Body of pancreas (tissue), 4 donors: ENCODE data around the gene CDK18. TPM values are rescaled to one million over a fixed set of nuclear protein-coding genes. Genes with fewer than 3 reads are reported as not detected.
A peak's percentile ranks its signal among the peaks of the same experiment; 100 is the strongest.
"Not testable (repeated sequence)": the region's sequence is repeated elsewhere in the genome, so short reads cannot be mapped to it uniquely, and the experiment has no call there.

Experiments
- ATAC-seq: fragments of 150-250 bp; one replicate; pipeline ENCODE4 v1.9.1; 2016
- DNase-seq, 4 donors: peaks; one replicate each; pipeline ENCODE4 v3.0.0-alpha.2; 2019
- H3K27ac ChIP-seq, 4 donors: fragments of 200-600 bp; sonication (generic); 1 replicate in 3 of 4; 2 replicates in 1 of 4; pipeline versions ENCODE4 v1.5.1 to v1.6.1; 2016 to 2019; ENCODE audit warnings: mild to moderate bottlenecking in 1 of 4, mixed read lengths in 1 of 4, moderate library complexity in 1 of 4
- H3K27me3 ChIP-seq, 2 donors: fragments of 200-600 bp; sonication (generic); one replicate each; pipeline ENCODE4 v1.6.0; 2016; ENCODE audit warnings: mild to moderate bottlenecking in 1 of 2
- H3K36me3 ChIP-seq, 2 donors: fragments of 200-600 bp; sonication (generic); replicated peaks in 1 of 2; 2 replicates each; pipeline ENCODE4 v1.5.1; 2016; ENCODE audit warnings: low read depth in 2 of 2; ENCODE audit not compliant: insufficient read depth in 1 of 2
- H3K4me1 ChIP-seq: fragments of 200-600 bp; sonication (generic); one replicate; pipeline ENCODE4 v1.6.0; 2016
- H3K4me3 ChIP-seq, 2 donors: fragments of 200-600 bp; sonication (generic); 1 replicate in 1 of 2; 2 replicates in 1 of 2; pipeline ENCODE4 v1.5.1; 2016 to 2019
- H3K9me3 ChIP-seq, 3 donors: fragments of 200-600 bp; sonication (generic); 1 replicate in 2 of 3; 2 replicates in 1 of 3; pipeline ENCODE4 v1.5.1; 2016
- CTCF ChIP-seq, 7 experiments: fragments of 450-650 bp in 4 of 7; fragments of 200-600 bp in 3 of 7; sonication (generic) in 3 of 7; IDR thresholded peaks; one replicate each; pipeline ENCODE4 v1.5.1; 2016 to 2019; ENCODE audit warnings: antibody characterized with exemption in 7 of 7
- POLR2A ChIP-seq, 3 donors: fragments of 450-650 bp; IDR thresholded peaks; one replicate each; pipeline ENCODE4 v1.6.1; 2016; ENCODE audit warnings: antibody characterized with exemption in 3 of 3, mild to moderate bottlenecking in 2 of 3
- WGBS, 2 donors: methylation state at CpG; one replicate each; pipeline ENCODE4 v1.1.5; 2017; 5-methylcytosine and 5-hydroxymethylcytosine counted together
- intact Hi-C: fragments of 100-400 bp; cut with DNase I; formaldehyde crosslinking; loops from one replicate; pipeline ENCODE4 v1.15.1; 2023
- total RNA-seq, 2 donors: library from RNA; depleted of rRNA; stranded (reverse); fragments of >200 nt; gene quantifications; one replicate each; pipeline ENCODE4 v1.1.0, GENCODE V29; 2016

Gene CDK18
- total RNA-seq, 2 donors from 2014 or later = 28.0 to 28.7 TPM

GRCh38 chr1:205480349-205480985 is 24.0 kb upstream of the CDK18 start:
- Histone ChIP-seq H3K27ac (no peak overlapping the region), H3K9me3 (no peaks in the 10 kb centered on the region), H3K27me3 (no peaks in the 10 kb centered on the region), H3K4me1 (peaks cover 20% of the 10 kb centered on the region), H3K4me3 (no peak overlapping the region), H3K36me3 (no peaks in the 10 kb centered on the region)
- ATAC-seq (no peak), DNase-seq (no peak)
- WGBS, 2 donors = 48 to 49% methylated on average over 17 of the region's 17 CpGs
- intact Hi-C loops = loop anchor here (10.0 kb wide), 1 partner anchor 136 kb away; no protein-coding TSS in a partner anchor
- no peak for TF ChIP-seq POLR2A (IDR thresholded peaks at IDR 0.05)
- TF ChIP-seq CTCF (IDR thresholded peaks at IDR 0.05) = no peak

- no peak for TF ChIP-seq POLR2A (IDR thresholded peaks at IDR 0.05)
- TF ChIP-seq CTCF (IDR thresholded peaks at IDR 0.05) = no peak
- intact Hi-C loops = loop anchor here (10.0 kb wide), 1 partner anchor 136 kb away; no protein-coding TSS in a partner anchor
- 31 to 46% methylated on average over 6 to 11 of the region's 11 CpGs for WGBS, 2 donors
Measured at GRCh38 chr1:205481218-205481617, 23.3 kb upstream of the CDK18 start.

GRCh38 chr1:205481629-205482151 is 22.8 kb upstream of the CDK18 start:
- H3K36me3 ChIP-seq = no peaks in the 10 kb centered on the region
- intact Hi-C loops = loop anchor here (10.0 kb wide), 1 partner anchor 137 kb away; no protein-coding TSS in a partner anchor
- TF ChIP-seq POLR2A (IDR thresholded peaks at IDR 0.05) (no peak), CTCF (IDR thresholded peaks at IDR 0.05) (no peak)
- H3K9me3 ChIP-seq = no peaks in the 10 kb centered on the region
- WGBS, 2 donors = 30 to 38% methylated on average over 15 of the region's 15 CpGs
- DNase-seq (peak in 1 of 4 donors; percentile 13), ATAC-seq (no peak)
- H3K4me1 ChIP-seq = peaks cover 24% of the 10 kb centered on the region
- peak overlapping the region in 1 of 4 donors; percentile 18 for H3K27ac ChIP-seq
- H3K4me3 ChIP-seq = no peak overlapping the region
- no peaks in the 10 kb centered on the region for H3K27me3 ChIP-seq

More at GRCh38 chr1:205481218-205481617, 23.3 kb upstream of the CDK18 start:
- no peak for DNase-seq
- peak overlapping the region in 1 of 4 donors; percentile 18 for H3K27ac ChIP-seq
- H3K27me3 ChIP-seq = no peaks in the 10 kb centered on the region
- H3K4me1 ChIP-seq = peaks cover 24% of the 10 kb centered on the region
- H3K4me3 ChIP-seq = no peak overlapping the region
- no peaks in the 10 kb centered on the region for H3K36me3 ChIP-seq
- H3K9me3 ChIP-seq = no peaks in the 10 kb centered on the region
- no peak for ATAC-seq

GRCh38 chr1:205482587-205482986 is 21.9 kb upstream of the CDK18 start:
- intact Hi-C loops = loop anchor here (10.0 kb wide), 1 partner anchor 138 kb away; no protein-coding TSS in a partner anchor
- not testable (repeated sequence) for H3K36me3 ChIP-seq, ATAC-seq, H3K27me3 ChIP-seq, H3K27ac ChIP-seq, DNase-seq, H3K9me3 ChIP-seq, H3K4me3 ChIP-seq
- WGBS, 2 donors = 79 to 84% methylated on average over 10 to 11 of the region's 11 CpGs
- H3K4me1 ChIP-seq = peaks cover 17% of the 10 kb centered on the region

- DNase-seq (no peak), ATAC-seq (no peak)
- H3K9me3 ChIP-seq = no peaks in the 10 kb centered on the region
- intact Hi-C loops = loop anchor here (10.0 kb wide), 1 partner anchor 139 kb away; no protein-coding TSS in a partner anchor
- H3K4me1 ChIP-seq = peaks cover 13% of the 10 kb centered on the region
- H3K36me3 ChIP-seq = no peaks in the 10 kb centered on the region
- WGBS, 2 donors = 54 to 57% methylated on average over 2 of the region's 2 CpGs
- H3K4me3 ChIP-seq = no peak overlapping the region
- no peak overlapping the region for H3K27ac ChIP-seq
- H3K27me3 ChIP-seq = no peaks in the 10 kb centered on the region
- TF ChIP-seq POLR2A (IDR thresholded peaks at IDR 0.05) (no peak), CTCF (IDR thresholded peaks at IDR 0.05) (no peak)
Measured at GRCh38 chr1:205483372-205483771, 21.1 kb upstream of the CDK18 start.
